Measurements from ENCODE around the gene SMC1B.
"Not testable (repeated sequence)": the region's sequence is repeated elsewhere in the genome, so short reads cannot be mapped to it uniquely, and the experiment has no call there.

SMC1B gene

GRCh38 chr22:45442116-45442515 is 28.7 kb upstream of the SMC1B start:
- no peak for DNase-seq

DNA sequence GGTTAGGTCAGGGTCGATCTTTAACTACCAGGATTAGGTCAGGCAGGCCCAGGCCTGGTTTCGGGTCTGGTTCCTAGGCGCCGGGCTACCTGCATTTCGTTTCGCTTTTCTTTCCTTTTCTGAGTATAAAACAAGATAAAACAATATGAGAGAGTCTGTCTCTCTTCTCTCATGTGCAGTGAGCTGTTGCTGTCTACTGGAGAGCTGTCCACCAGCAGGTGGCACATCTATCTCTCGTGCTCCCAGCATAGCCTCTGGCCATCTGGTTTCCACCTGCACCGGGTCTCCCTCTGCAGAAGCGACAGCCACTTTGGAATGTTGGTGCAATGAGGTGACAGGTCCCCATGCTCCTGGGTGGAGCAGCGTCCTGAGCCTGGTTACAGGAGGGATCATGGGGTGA is 27.7 kb upstream of the SMC1B start:
- peak; percentile 21 for DNase-seq

DNA sequence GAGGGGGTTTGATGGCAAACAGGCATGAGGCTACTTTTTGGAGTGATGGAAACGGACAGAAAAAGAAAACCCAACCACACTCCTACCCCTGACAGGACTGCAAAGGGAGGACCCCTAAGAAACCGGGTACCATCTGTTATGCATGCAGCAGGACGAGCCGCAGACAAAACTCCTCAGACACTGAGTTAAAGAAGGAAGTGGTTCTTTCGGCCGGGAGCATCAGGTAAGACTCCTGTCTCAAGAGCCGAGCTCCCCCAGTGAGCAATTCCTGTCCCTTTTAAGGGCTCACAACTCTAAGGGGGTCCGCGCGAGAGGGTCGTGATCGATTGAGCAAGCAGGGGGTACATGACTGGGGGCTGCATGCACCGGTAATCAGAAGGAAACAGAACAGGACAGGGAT is 27.3 kb upstream of the SMC1B start:
- DNase-seq: not testable (repeated sequence)

- DNase-seq: no peak
Observed at GRCh38 chr22:45438336-45438735, 24.9 kb upstream of the SMC1B start.

GRCh38 chr22:45436871-45437517 is 23.6 kb upstream of the SMC1B start:
- DNase-seq: not testable (repeated sequence)

DNA sequence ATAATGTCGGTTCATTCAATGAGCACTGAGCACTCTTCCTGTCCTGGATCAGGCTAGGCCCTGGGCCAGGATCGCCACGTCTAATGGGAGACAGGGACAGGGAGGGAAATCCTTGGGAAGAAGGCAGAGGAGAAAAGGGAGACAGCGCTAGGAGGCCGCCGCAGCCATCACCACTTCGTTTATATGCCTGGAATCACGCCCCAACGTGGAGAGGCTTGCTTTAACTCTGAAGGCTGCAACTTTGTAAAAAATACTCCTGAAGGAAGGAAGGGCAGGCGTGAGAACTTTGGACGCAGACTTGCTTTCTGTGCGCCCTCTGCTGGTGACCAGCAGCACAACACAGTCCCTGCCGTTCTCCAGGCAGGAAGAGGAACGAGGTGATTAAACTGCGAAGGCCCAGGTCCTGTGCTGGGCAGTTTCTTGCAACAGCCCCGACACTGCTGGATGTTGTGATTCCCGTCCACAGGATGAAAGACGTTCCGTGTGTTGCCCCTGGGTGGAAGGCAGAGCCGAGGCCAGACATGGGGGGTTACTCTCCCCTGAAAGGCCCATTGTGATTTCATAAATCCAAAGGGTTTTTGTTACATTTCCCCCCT is 22.2 kb upstream of the SMC1B start:
- DNase-seq: peak; percentile 79

DNA sequence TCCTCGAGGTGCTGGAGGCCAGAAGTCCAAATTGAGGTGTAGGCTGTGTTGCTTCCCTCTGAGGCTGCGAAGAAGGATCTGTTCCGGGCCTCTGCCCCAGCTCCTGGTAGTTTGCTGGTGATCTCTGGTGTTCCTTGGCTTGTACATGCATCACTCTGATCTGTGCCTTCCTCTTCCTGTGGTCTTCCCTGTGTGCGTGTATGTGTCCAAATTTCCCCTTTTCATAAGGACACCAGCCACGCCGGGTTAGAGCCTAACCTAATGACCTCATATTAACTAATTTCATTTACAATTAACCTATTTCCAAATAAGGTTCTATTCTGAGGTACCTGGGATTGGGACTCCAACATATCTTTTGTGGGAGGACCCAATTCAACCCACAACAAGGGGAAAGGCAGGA is 21.6 kb upstream of the SMC1B start:
- DNase-seq: no peak

GRCh38 chr22:45430871-45431270 is 17.5 kb upstream of the SMC1B start:
- no peak for DNase-seq

DNA sequence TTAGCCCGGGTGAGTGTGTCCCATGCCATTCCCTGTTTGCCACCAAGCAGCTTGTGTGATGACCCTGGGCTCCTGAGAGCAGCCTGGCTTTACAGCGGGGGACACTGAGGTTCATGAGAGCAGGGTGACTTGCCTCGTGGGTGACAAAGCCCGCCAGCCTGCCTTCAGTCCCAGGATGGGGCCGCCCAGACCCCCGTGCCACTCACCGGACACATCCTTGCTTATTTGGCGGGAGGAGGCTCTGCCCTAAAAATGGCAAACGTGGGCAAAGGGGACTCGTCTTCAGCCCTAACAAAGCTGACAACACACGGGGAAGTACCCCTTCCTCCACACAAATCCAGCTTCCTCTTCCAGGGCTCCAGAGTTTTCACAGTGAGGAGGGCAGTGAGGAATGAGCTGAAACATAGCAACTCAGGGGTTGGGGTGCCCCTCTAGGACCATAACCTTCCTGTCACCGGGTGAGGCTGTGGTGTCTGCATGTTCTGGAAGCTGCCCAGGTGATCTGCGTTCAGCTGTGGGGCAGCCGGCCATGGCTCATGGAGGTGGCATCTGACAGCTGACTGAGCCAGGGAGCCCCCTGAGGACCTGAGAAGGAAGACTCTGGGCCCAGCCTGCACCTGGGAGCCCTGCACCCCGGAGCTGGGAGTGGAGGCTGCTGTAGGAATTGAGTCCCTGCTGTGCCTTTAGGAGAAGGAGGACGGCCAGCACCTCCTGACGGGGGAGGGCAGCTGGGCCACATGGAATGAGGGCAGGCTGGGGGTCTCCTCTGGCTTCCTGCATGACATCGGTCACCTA is 16.8 kb upstream of the SMC1B start:
- DNase-seq: no peak

DNA sequence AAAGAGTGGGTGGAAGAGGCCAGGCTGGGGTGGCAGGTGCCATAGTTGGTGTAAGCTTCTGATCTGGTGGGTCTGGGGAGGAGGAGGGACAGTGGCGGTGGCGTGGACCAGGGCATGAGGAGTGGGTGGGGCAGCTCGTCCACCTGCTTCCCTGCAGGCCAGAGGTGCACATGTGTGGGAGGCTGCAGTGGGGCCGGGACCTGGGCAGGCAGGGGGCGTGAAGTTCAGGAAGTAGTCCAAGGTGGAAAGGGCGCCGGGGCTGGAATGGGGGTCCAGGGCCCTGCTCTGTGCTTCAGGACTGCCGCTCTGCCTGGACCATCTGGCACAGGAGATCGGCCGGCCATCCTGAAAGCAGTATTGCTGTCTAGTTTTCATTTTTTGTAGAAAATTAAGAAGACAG is 16.0 kb upstream of the SMC1B start:
- DNase-seq: no peak

DNA sequence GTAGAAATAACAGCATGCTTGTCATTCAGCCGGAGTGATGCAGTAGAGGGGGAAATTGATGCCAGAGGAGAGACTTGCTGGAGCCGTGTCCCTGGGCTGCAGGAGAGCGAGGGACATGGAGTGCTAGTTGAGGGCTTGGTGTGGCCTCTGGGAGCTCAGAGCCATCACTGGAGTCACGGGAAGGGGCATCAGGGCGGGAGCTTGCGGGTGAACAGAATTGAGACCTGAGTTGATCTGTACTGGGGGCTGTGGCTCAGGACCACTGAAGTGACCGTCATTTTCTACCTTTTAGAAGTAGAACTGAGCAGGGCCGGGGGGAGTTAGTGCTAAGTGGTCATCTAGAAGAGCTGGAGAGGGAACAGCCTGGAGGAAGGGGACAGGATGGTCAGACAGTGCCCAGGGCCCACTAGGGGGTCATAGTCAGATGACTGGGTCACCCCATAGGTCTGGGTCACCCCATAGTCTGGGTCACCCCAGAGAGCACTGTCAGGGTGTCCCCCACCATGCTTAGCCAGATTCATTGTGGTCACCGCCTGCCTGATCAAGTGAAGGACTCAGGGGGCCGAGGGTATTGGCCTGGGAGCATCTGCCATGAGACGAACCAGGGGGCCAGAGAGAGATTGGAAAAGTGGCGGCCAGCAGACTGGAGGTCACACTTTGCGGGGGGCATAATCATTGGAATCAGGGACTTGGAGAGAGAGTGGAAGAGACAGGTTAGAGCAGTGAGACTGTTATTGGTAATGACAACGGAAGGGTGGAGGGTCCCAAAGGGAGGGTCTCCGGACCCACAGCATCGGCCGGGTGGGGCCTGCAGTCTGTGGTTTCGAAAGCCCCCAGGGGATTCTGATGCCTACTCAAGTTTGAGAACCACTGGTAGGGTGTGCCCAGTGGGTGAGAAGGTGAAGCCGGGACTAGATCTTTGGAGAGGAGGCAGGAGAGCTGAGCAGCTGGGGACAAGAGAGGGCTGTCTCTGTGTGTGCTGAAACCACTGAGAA is 15.3 kb upstream of the SMC1B start:
- no peak for DNase-seq

GRCh38 chr22:45427114-45427513 is 13.7 kb upstream of the SMC1B start:
- no peak for DNase-seq

DNA sequence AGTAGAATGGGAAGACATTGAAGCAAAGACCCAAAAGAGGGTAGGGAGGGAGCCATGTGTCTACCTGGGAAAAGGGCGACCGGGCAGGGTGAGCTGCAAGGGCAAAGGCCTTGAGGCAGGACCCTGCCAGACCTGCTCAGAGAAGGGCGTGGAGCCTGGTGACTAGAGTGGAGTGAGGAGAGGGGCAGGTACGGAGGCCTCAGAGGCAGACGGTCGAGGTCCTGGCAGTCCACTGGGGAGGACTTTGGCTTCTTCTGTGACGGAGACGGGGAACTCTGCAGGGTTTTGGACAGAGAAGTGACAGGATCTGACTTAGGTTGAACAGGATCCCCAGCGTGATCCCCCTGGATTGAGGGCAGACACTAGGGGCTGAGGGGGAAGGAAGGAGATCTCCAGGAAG is 13.0 kb upstream of the SMC1B start:
- no peak for DNase-seq

DNA sequence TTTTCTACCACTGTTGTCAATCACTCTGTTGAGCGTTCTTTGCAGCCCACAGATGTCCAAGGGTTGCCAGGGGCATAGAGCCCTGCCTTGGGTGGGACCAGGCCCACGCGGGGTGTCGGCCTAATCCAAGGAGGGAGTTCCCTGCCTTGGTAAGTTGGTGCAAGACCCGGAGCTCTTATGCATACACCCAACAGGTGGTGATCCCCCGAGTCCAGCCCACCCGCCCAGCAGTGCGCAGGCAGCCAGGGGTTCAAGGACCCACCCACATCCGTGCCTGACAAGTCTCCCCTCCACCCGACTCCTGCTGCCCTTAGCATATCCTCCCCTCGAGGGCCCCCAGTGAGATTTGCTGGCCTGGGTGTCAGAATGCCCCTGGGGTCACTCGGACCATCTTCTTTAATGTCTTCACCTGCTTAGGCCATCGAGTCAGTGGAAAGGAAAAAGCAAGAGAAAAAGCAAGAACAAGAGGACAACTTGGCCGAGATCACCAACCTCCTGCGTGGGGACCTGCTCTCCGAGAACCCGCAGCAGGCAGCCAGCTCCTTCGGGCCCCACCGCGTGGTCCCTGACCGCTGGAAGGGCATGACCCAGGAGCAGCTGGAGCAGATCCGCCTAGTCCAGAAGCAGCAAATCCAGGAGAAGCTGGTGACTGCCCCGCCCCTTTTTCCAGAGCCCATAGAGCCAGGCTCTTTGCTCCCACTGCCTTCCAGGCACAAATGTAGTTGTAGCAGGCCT is 12.3 kb upstream of the SMC1B start:
- DNase-seq: no peak

DNA sequence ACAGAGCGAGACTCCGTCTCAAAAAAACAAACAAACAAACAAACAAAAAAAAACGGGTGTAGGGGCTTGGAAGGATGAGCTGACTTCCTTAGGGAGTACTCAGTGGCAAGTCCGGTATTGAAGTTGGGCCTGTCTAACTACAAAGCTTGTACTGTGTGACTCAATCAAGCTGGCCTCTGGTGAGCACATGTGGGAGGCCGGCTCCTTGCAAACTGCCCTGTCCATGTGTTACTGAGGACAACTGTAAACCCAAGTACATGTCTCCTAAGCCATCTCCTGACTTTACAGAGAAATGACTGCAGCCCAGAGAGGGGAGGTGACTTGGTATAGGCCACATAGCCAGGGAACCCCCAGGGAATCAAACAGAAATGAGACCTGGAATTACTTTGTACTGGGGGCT is 11.7 kb upstream of the SMC1B start:
- no peak for DNase-seq

GRCh38 chr22:45424241-45424731 is 10.9 kb upstream of the SMC1B start:
- no peak for DNase-seq

GRCh38 chr22:45423524-45423923 is 10.1 kb upstream of the SMC1B start:
- DNase-seq: no peak

DNA sequence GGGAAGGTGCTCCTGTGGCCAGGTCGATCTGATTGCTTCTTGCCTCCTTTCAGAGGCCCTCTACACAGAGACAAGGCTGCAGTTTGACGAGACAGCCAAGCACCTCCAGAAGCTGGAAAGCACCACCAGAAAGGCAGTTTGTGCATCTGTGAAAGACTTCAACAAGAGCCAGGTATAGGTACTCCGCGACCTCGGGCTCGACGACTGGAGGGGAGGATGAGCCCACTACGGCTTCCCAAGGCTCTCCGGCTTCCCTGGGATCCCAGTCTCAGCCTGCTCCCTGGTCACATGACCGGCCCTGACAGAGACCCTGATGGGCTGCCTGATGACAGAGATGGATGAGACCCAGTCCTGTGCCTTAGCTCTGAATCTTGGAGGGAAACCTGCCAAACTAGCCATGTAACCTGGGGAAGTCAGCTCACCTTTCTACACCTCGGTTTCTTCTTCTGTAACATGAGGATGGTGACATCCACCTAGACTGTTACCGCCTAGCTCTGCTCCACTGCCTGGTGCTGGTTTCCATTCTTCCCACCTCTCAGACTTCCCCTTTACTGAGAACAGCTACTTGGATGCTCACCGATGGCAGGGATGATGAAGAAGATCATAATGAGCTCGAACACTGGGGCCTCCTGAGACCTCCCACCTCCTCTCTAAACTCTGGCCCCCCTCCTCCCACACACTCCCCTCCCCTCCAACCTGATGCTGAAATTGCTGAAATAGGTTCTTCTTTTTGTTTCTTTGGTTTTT is 9.0 kb upstream of the SMC1B start:
- no peak for DNase-seq

GRCh38 chr22:45421349-45422055 is 8.1 kb upstream of the SMC1B start:
- no peak for DNase-seq

GRCh38 chr22:45420539-45420938 is 7.1 kb upstream of the SMC1B start:
- no peak for DNase-seq

DNA sequence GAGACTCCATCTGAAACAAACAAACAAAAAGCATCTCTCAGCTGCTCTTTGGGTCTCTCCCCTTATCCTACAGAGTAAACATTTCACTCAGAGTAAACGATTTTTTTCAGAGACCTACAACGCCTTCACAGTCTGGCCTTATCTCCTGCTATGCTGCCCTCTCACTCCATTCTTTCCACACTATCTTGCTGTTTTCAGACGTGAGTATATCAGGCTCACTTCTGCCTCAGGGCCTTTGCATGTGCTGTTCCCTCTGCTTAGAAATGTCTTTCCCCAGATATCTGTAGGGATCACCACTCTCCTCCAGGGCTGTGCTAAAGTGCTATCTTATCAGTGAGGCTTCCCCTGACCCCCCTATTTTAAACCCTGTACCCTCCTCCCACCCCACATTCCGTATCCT is 6.6 kb upstream of the SMC1B start:
- DNase-seq: no peak
